ENCODE data around the gene JADE2. TPM values are rescaled to one million over a fixed set of nuclear protein-coding genes. Genes with fewer than 3 reads are reported as not detected.

JADE2 gene
- total and polyA plus RNA-seq, 4 donors: 12.4 to 53.5 (median 20.3) TPM

DNA sequence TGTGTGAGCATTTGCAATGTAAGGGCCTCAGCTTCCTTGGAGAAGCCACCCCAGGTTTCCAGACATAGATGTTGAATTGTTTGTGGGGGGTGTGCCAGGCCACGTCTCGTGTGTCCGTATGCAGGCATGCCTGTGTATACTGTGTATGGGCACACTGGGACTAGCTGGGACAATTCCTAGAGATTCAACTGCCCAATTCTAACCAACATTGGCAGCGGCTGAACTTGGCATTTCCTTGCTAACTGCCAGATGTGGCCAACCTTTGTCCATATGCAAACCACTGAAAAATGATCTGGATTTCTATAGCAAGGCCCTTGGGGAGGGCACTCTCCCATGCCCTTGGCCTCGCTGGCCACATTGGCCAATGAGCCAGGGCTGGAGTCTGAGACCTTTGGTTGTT, 56.8 kb downstream of the JADE2 start:
- no peak overlapping the region for H3K4me3 ChIP-seq
- H3K9ac ChIP-seq (ENCODE audit: insufficient read depth in 1 of 2, low read length in 2 of 2): no peak overlapping the region
- WGBS, 2 donors: 87 to 94% methylated on average over 5 of the region's 5 CpGs
- no peaks in the 10 kb centered on the region for H3K27me3 ChIP-seq (ENCODE audit: control insufficient read depth in 3 of 3, insufficient read depth in 3 of 3, low read length in 2 of 3)
- no peaks in the 10 kb centered on the region for H3K9me3 ChIP-seq (ENCODE audit: control insufficient read depth in 4 of 4, insufficient read depth in 3 of 4, low read length in 3 of 4)
- H3K27ac ChIP-seq (ENCODE audit: low read depth in 1 of 2, low read length in 1 of 2): no peak overlapping the region
- H3K36me3 ChIP-seq (ENCODE audit: control insufficient read depth in 4 of 4, insufficient read depth in 4 of 4, low read length in 4 of 4): peaks cover 0 to 29% (median 10%) of the 10 kb centered on the region in 4 donors
- no peak for TF ChIP-seq CTCF (IDR thresholded peaks at IDR 0.05; ENCODE audit: control extremely low read depth, extremely low read depth)
- DNase-seq: no peak
- H3K4me1 ChIP-seq (ENCODE audit: control insufficient read depth in 5 of 5, insufficient read depth in 5 of 5, low read length in 5 of 5): peaks cover 0 to 10% (median 0%) of the 10 kb centered on the region in 5 donors
- no peak for ATAC-seq (ENCODE audit: insufficient read depth, low FRiP score)

- DNase-seq (no peak), ATAC-seq (ENCODE audit: insufficient read depth, low FRiP score) (no peak)
- H3K4me3 ChIP-seq: no peak overlapping the region
- H3K27me3 ChIP-seq (ENCODE audit: control insufficient read depth in 3 of 3, insufficient read depth in 3 of 3, low read length in 2 of 3): no peaks in the 10 kb centered on the region
- no peak for TF ChIP-seq CTCF (IDR thresholded peaks at IDR 0.05; ENCODE audit: control extremely low read depth, extremely low read depth)
- H3K9ac ChIP-seq (ENCODE audit: insufficient read depth in 1 of 2, low read length in 2 of 2): no peak overlapping the region
- no peak overlapping the region for H3K27ac ChIP-seq (ENCODE audit: low read depth in 1 of 2, low read length in 1 of 2)
- 92 to 93% methylated on average over 10 of the region's 10 CpGs for WGBS, 2 donors
- peaks cover 0 to 29% (median 6%) of the 10 kb centered on the region in 4 donors for H3K36me3 ChIP-seq (ENCODE audit: control insufficient read depth in 4 of 4, insufficient read depth in 4 of 4, low read length in 4 of 4)
- H3K4me1 ChIP-seq (ENCODE audit: control insufficient read depth in 5 of 5, insufficient read depth in 5 of 5, low read length in 5 of 5): peaks cover 0 to 6% (median 0%) of the 10 kb centered on the region in 5 donors
- no peaks in the 10 kb centered on the region for H3K9me3 ChIP-seq (ENCODE audit: control insufficient read depth in 4 of 4, insufficient read depth in 3 of 4, low read length in 3 of 4)
These were observed 57.5 kb downstream of the JADE2 start for GRCh38 chr5:134582941-134583340.

DNA sequence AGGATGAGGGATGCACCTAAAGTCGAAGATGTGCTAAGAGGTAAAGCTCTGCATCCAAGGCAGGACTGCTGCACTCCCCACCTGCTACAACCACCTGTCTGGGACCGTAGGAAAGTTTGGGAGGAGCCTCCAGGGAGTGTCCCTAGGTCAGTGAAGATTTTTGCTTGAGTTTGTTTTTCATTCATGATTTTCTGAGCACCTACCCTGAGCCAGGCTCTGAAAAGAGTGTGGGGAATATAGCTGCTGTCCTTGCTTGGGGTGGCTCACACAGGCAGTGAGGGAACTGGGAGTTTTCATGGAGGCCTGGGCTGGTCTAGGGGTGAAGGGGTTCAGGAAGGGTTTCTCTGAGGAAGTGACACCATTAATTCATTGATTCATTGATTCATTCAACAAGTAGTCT, 58.3 kb downstream of the JADE2 start:
- Histone ChIP-seq H3K4me3 (no peak overlapping the region), H3K27ac (ENCODE audit: low read depth in 1 of 2, low read length in 1 of 2) (no peak overlapping the region), H3K4me1 (ENCODE audit: control insufficient read depth in 5 of 5, insufficient read depth in 5 of 5, low read length in 5 of 5) (peaks cover 0 to 6% (median 0%) of the 10 kb centered on the region in 5 donors), H3K36me3 (ENCODE audit: control insufficient read depth in 4 of 4, insufficient read depth in 4 of 4, low read length in 4 of 4) (peaks cover 0 to 25% (median 5%) of the 10 kb centered on the region in 4 donors), H3K9me3 (ENCODE audit: control insufficient read depth in 4 of 4, insufficient read depth in 3 of 4, low read length in 3 of 4) (no peaks in the 10 kb centered on the region), H3K27me3 (ENCODE audit: control insufficient read depth in 3 of 3, insufficient read depth in 3 of 3, low read length in 2 of 3) (no peaks in the 10 kb centered on the region), H3K9ac (ENCODE audit: insufficient read depth in 1 of 2, low read length in 2 of 2) (no peak overlapping the region)
- 66 to 69% methylated on average over 2 of the region's 2 CpGs for WGBS, 2 donors
- ATAC-seq (ENCODE audit: insufficient read depth, low FRiP score): no peak
- TF ChIP-seq CTCF (IDR thresholded peaks at IDR 0.05; ENCODE audit: control extremely low read depth, extremely low read depth): no peak
- no peak for DNase-seq

GRCh38 chr5:134584662-134585061, 59.2 kb downstream of the JADE2 start:
- Histone ChIP-seq H3K9ac (ENCODE audit: insufficient read depth in 1 of 2, low read length in 2 of 2) (no peak overlapping the region), H3K4me3 (no peak overlapping the region), H3K4me1 (ENCODE audit: control insufficient read depth in 5 of 5, insufficient read depth in 5 of 5, low read length in 5 of 5) (peaks cover 0 to 6% (median 0%) of the 10 kb centered on the region in 5 donors), H3K36me3 (ENCODE audit: control insufficient read depth in 4 of 4, insufficient read depth in 4 of 4, low read length in 4 of 4) (peaks cover 0 to 16% (median under 1%) of the 10 kb centered on the region in 4 donors), H3K27ac (ENCODE audit: low read depth in 1 of 2, low read length in 1 of 2) (no peak overlapping the region), H3K27me3 (ENCODE audit: control insufficient read depth in 3 of 3, insufficient read depth in 3 of 3, low read length in 2 of 3) (no peaks in the 10 kb centered on the region), H3K9me3 (ENCODE audit: control insufficient read depth in 4 of 4, insufficient read depth in 3 of 4, low read length in 3 of 4) (no peaks in the 10 kb centered on the region)
- TF ChIP-seq CTCF (IDR thresholded peaks at IDR 0.05; ENCODE audit: control extremely low read depth, extremely low read depth): no peak
- no peak for DNase-seq
- 78 to 87% methylated on average over 3 of the region's 3 CpGs for WGBS, 2 donors
- no peak for ATAC-seq (ENCODE audit: insufficient read depth, low FRiP score)
